Left kidney (tissue), 2 donors: ENCODE data around the gene USP25. TPM values are rescaled to one million over a fixed set of nuclear protein-coding genes. Genes with fewer than 3 reads are reported as not detected.

Experiments
- DNase-seq: peaks from one replicate; pipeline ENCODE4 v3.0.0-alpha.2; 2013
- polyA plus RNA-seq: library from polyadenylated mRNA; unstranded; fragments of 120-200 nt; gene quantifications from one replicate; pipeline ENCODE4 v1.2.1, GENCODE V29; 2013; ENCODE audit not compliant: insufficient read length

USP25 gene
- polyA plus RNA-seq, 1 donor, result 58.9 TPM

DNA sequence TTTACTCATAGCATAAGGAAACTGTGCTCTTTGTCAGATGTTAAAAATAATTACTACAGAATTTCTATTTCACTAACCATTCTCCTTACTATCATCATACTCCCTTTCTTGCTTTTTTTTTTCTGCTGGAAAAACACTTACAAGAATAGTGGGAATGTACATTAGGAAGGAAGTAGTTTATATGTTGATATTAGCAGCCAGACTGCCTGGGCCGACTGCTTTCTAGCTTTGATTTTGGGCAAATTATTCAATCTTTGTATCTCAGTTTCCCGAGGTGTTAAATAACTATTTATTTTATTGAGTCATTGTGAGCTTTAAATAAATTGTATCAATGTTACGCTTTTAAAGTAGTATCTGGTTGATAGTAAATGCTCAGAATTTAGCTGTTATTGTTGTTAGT lies 122.4 kb downstream of the USP25 start:
- DNase-seq, result no peak

GRCh38 chr21:15853126-15853525 lies 123.3 kb downstream of the USP25 start:
- no peak for DNase-seq

GRCh38 chr21:15856813-15857212 lies 127.0 kb downstream of the USP25 start:
- no peak for DNase-seq

GRCh38 chr21:15857740-15858139 lies 128.0 kb downstream of the USP25 start:
- DNase-seq, result no peak

DNA sequence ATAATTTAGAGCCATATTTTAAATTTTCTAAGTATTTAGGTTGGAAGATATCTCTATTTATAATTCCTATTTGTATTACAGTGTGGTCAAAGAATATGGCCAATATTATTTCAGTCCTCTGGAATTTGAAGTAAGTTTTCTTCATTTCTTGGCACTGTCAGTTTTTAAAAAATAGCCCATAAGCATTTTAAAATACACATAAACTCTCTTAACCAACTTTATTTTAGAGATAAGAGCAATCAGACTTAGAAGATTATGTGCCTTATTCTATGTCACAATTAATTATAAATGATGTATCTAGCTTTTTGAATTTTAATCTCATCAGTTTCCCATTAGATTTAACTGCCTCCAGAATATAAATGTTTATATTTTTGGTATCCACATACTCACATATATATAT lies 130.8 kb downstream of the USP25 start:
- DNase-seq, result no peak

- DNase-seq, result no peak
Measured at GRCh38 chr21:15868940-15869339, 139.2 kb downstream of the USP25 start.

- no peak for DNase-seq
Measured at GRCh38 chr21:15870819-15871218, 141.0 kb downstream of the USP25 start.

DNA sequence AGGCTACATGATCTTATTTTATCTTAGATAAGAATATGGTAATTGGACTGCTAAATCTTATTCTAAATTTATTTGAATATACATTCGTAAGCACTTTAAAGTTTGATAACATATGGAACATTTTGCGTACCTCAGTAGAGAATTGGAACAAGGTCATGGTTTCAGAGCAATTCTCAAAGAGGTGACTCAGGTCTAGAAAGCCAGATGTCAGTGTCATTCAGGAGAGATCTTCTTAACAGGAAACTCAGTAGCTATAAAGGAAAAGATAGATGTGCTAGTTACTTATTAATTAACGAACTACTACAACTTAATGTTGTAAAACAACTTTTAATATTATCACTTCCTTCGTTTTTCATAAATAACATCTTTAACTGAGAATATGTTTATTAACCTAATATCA lies 142.5 kb downstream of the USP25 start:
- DNase-seq, result no peak

GRCh38 chr21:15874615-15875014 lies 144.8 kb downstream of the USP25 start:
- no peak for DNase-seq

GRCh38 chr21:15875286-15875685 lies 145.5 kb downstream of the USP25 start:
- no peak for DNase-seq

DNA sequence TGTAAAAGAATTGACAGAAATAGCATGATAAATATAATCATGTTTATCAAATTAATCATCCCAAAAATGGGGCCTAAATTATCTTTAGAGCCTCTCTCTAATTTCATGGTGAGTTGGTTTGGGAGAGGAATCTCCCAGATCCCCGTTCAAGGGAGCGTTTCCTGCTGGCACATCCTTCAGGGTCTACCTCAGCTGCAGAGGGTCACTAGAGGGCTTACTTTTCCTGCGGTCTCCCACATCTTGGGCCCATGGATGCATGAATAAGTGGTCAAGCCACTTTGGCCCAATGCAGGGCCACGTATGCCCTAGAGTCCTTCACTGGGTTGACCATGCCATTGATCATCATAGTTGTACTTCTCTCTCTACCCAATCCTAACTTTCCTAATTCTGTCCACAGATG lies 164.1 kb downstream of the USP25 start:
- no peak for DNase-seq

GRCh38 chr21:15894596-15894995 lies 164.8 kb downstream of the USP25 start:
- DNase-seq, result peak; percentile 25

DNA sequence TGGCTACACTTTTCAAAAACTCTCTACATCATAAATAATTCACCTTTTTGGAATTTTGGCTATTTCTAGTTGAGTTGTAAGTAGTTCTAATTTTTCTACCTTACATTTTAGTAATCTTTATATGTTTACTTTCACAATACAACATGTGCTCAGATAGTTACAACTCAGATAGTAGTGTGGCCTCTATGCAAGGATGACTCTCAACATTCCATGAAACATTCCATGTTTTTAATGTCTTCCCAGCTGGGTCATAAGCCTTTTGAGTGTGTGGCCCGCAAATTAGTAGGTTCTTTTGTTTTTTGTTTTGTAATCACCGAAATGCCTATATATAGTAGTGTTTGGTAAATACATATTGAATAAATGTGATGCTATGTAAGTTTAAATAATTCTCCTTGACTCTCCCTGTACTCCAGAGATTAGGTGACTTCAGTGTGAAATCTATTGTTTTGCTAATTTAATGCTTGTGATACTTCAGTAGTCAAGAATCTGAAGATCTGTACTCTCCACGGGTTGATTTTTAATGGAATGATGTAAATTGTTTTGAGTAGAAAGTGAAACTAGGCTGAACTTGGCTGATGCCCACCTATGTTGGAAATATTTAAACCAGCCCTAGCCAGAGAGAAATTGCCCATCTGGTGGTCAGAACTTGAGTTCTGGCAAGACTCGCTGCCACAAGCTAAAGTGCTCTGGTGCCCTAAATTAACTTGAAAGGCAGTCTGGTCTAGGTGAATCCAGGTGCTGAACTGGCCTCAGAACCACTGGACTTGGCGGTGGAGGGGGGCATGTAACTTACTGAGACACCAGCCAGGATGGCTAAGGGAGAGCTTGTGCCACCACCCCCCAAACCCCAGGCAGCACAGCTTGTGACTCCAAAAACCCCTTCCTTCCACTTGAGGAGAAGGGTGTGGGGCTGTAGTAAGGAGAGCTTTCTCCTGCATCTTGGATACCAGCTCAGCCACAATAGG lies 165.6 kb downstream of the USP25 start:
- DNase-seq, result peak; percentile 8

DNA sequence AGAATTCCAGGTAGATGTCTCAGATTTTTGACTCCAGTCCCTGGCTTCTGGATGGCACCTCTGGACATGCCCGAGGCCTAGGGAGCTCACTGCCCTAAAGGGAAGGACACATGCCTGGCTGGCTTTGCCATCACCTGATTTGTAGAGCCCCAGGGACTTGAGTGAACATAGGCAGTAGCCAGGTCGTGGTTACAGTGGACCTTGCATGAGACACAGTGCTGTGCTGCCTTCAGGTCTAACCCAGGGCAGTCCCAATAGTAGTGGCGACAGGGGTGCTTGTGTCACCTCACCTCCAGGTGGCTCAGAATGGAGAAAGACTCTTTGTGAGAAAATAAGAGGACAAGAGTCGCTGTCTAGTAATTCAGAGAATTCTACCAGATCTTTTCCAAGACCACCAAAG lies 166.7 kb downstream of the USP25 start:
- DNase-seq, result no peak

- no peak for DNase-seq
Measured at GRCh38 chr21:15904389-15904788, 174.6 kb downstream of the USP25 start.

GRCh38 chr21:15908187-15908586 lies 178.4 kb downstream of the USP25 start:
- DNase-seq, result no peak

DNA sequence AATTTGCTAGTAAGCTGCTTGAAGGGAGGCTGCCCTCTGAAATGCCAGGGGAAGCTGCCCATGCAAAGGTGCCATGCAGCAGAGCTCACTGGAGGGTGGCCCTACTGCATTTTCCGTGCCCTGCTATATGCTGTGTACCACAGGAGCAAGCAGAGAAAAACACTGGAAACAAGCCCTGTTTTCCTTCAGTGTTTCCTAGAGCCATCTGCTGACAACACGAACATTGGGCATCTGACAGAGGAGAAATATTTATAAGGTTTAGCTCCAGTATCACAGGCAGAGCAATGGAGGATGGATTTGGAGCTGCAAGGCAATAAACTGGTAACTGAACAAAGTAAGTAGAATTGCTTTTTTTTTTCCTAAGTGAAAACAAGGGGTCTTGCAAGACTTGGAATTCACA lies 198.4 kb downstream of the USP25 start:
- DNase-seq, result no peak

- DNase-seq, result no peak
Measured at GRCh38 chr21:15928686-15929425, 199.1 kb downstream of the USP25 start.

- no peak for DNase-seq
Measured at GRCh38 chr21:15929536-15929935, 199.8 kb downstream of the USP25 start.
